AG08395 (cell line): ENCODE results near the gene VPS16.
"Not testable (repeated sequence)": the region's sequence is repeated elsewhere in the genome, so short reads cannot be mapped to it uniquely, and the experiment has no call there.

ENCODE experiments used
- DNase-seq: peaks from one replicate; pipeline ENCODE4 v3.0.0; 2012; ENCODE audit warnings: mixed read lengths, low spot score

The VPS16 gene

GRCh38 chr20:2871661-2872458, 31.3 kb downstream of the VPS16 start:
- DNase-seq = no peak

- DNase-seq = no peak
Observed at GRCh38 chr20:2872459-2873009, 32.0 kb downstream of the VPS16 start.

GRCh38 chr20:2873010-2873746, 32.6 kb downstream of the VPS16 start, which contains the start of gene PTPRA:
Gene PTPRA (plus strand): TSS chr20:2873481. CDS start chr20:2964278, 90,797 bp downstream.
- peak; percentile 96 for DNase-seq

- DNase-seq = no peak
Observed at GRCh38 chr20:2873747-2874041, 33.1 kb downstream of the VPS16 start.

- no peak for DNase-seq
Observed at GRCh38 chr20:2874456-2874855, 33.9 kb downstream of the VPS16 start.

GRCh38 chr20:2875690-2876203, 35.2 kb downstream of the VPS16 start:
- no peak for DNase-seq

GRCh38 chr20:2878515-2878914, 38.0 kb downstream of the VPS16 start:
- no peak for DNase-seq

- DNase-seq = peak; percentile 94
Observed at GRCh38 chr20:2879146-2879545, 38.6 kb downstream of the VPS16 start.

- DNase-seq = no peak
Observed at GRCh38 chr20:2880650-2881049, 40.1 kb downstream of the VPS16 start.

GRCh38 chr20:2883726-2884637, 43.4 kb downstream of the VPS16 start:
- no peak for DNase-seq

GRCh38 chr20:2887715-2888114, 47.2 kb downstream of the VPS16 start:
- no peak for DNase-seq

- DNase-seq = no peak
Observed at GRCh38 chr20:2888224-2888955, 47.8 kb downstream of the VPS16 start.

GRCh38 chr20:2889209-2889608, 48.7 kb downstream of the VPS16 start:
- no peak for DNase-seq

- DNase-seq = no peak
Observed at GRCh38 chr20:2889797-2890196, 49.3 kb downstream of the VPS16 start.

GRCh38 chr20:2890742-2891141, 50.2 kb downstream of the VPS16 start:
- DNase-seq = peak; percentile 29

GRCh38 chr20:2891343-2891742, 50.8 kb downstream of the VPS16 start:
- DNase-seq = no peak

- DNase-seq = no peak
Observed at GRCh38 chr20:2892376-2892775, 51.8 kb downstream of the VPS16 start.

GRCh38 chr20:2894221-2894620, 53.7 kb downstream of the VPS16 start:
- no peak for DNase-seq

- not testable (repeated sequence) for DNase-seq
Observed at GRCh38 chr20:2895154-2895553, 54.6 kb downstream of the VPS16 start.

- DNase-seq = no peak
Observed at GRCh38 chr20:2899243-2899642, 58.7 kb downstream of the VPS16 start.
